Common myeloid progenitor, CD34-positive (primary cell): ENCODE measurements around the gene RPL37A.
"Not testable (repeated sequence)": the region's sequence is repeated elsewhere in the genome, so short reads cannot be mapped to it uniquely, and the experiment has no call there.

Experiments used
- CTCF ChIA-PET: fragments of 350-600 bp; sonication (Branson Sonifier 250); formaldehyde crosslinking; loops from one replicate; lab custom pipeline; 2021; ENCODE audit warnings: antibody characterized with exemption; lab: Charles Lee
- POLR2A ChIA-PET: fragments of 350-600 bp; sonication (Branson Sonifier 250); formaldehyde crosslinking; loops from one replicate; lab custom pipeline; 2021; ENCODE audit warnings: antibody characterized with exemption; lab: Charles Lee
- DNase-seq, 3 donors: peaks; one replicate each; pipeline versions ENCODE4 v3.0.0 to v3.0.0-alpha.2; 2013
- H3K27ac ChIP-seq, 2 experiments: 1 replicate in 1 of 2; 2 replicates in 1 of 2; pipeline ENCODE4 v1.7.0; 2013; ENCODE audit warnings: inconsistent platforms in 2 of 2, low read length in 2 of 2, mild to moderate bottlenecking in 2 of 2, low read depth in 1 of 2, moderate library complexity in 1 of 2; ENCODE audit not compliant: severe bottlenecking in 2 of 2, insufficient read depth in 1 of 2, poor library complexity in 1 of 2
- H3K27me3 ChIP-seq, 5 experiments: replicated peaks in 2 of 5; 1 replicate in 3 of 5; 2 replicates in 2 of 5; pipeline versions ENCODE4 v1.6.1 to v1.7.0; 2013; ENCODE audit warnings: low read length in 4 of 5, mild to moderate bottlenecking in 2 of 5, moderate library complexity in 2 of 5, inconsistent platforms in 1 of 5; ENCODE audit not compliant: insufficient read depth in 5 of 5, control insufficient read depth in 4 of 5
- H3K36me3 ChIP-seq, 4 experiments: 1 replicate in 2 of 4; 2 replicates in 2 of 4; pipeline versions ENCODE4 v1.6.1 to v1.7.0; 2013; ENCODE audit warnings: low read length in 3 of 4, control low read depth in 1 of 4, mild to moderate bottlenecking in 1 of 4; ENCODE audit not compliant: control insufficient read depth in 4 of 4, insufficient read depth in 4 of 4
- H3K4me1 ChIP-seq, 4 experiments: 1 replicate in 3 of 4; 2 replicates in 1 of 4; pipeline versions ENCODE4 v1.6.1 to v1.7.1; 2013; ENCODE audit warnings: low read length in 3 of 4, mild to moderate bottlenecking in 3 of 4, control low read depth in 1 of 4, inconsistent platforms in 1 of 4, moderate library complexity in 1 of 4; ENCODE audit not compliant: control insufficient read depth in 4 of 4, insufficient read depth in 4 of 4; ENCODE audit errors: control extremely low read depth in 1 of 4
- H3K4me3 ChIP-seq, 7 experiments: 1 replicate in 4 of 7; 2 replicates in 3 of 7; pipeline versions ENCODE4 v1.5.1 to v1.7.0; 2013; ENCODE audit warnings: mild to moderate bottlenecking in 7 of 7, low read length in 6 of 7, moderate library complexity in 6 of 7, inconsistent platforms in 2 of 7, low read depth in 2 of 7, control low read depth in 1 of 7; ENCODE audit not compliant: insufficient read depth in 4 of 7, control insufficient read depth in 1 of 7; ENCODE audit errors: extremely low read depth in 1 of 7
- H3K9me3 ChIP-seq, 5 experiments: 1 replicate in 4 of 5; 2 replicates in 1 of 5; pipeline versions ENCODE4 v1.6.1 to v1.7.1; 2013; ENCODE audit warnings: low read length in 4 of 5, mild to moderate bottlenecking in 2 of 5, inconsistent platforms in 1 of 5, low read depth in 1 of 5, moderate library complexity in 1 of 5; ENCODE audit not compliant: control insufficient read depth in 4 of 5, insufficient read depth in 2 of 5; ENCODE audit errors: control extremely low read depth in 1 of 5
- WGBS: methylation state at CpG from one replicate; pipeline ENCODE4 v1.1.5; 2013; ENCODE audit not compliant: insufficient coverage; 5-methylcytosine and 5-hydroxymethylcytosine counted together

The RPL37A gene

GRCh38 chr2:216507220-216508160 lies 8.8 kb downstream of the RPL37A start:
- Histone ChIP-seq H3K9me3 (no peaks in the 10 kb centered on the region), H3K27ac (no peak overlapping the region), H3K4me1 (peaks cover 0 to 4% (median 0%) of the 10 kb centered on the region in 4 experiments), H3K36me3 (peaks cover 17 to 50% (median 26%) of the 10 kb centered on the region in 4 experiments), H3K4me3 (no peak overlapping the region), H3K27me3 (no peaks in the 10 kb centered on the region)
- POLR2A ChIA-PET = no interaction called here
- DNase-seq = no peak
- CTCF ChIA-PET = interaction anchor here (0.7 to 2.1 kb wide), 9 partner anchors 9 to 160 kb away, joined by 3 to 9 read pairs (median 3); no protein-coding TSS in a partner anchor
- 100% methylated on average over 2 of the region's 5 CpGs for WGBS

- H3K36me3 ChIP-seq = peaks cover 11 to 42% (median 20%) of the 10 kb centered on the region in 4 experiments
- no peak overlapping the region for H3K4me3 ChIP-seq
- H3K27me3 ChIP-seq = no peaks in the 10 kb centered on the region
- POLR2A ChIA-PET = no interaction called here
- CTCF ChIA-PET = interaction anchor here (0.7 to 1.2 kb wide), 6 partner anchors 10 to 157 kb away, joined by 3 to 7 read pairs (median 3); no protein-coding TSS in a partner anchor
- H3K4me1 ChIP-seq = peaks cover 0 to 1% (median 0%) of the 10 kb centered on the region in 4 experiments
- no CpG with 5 or more reads among the region's 1 CpG for WGBS
- no peak overlapping the region for H3K27ac ChIP-seq
- no peak for DNase-seq
- no peaks in the 10 kb centered on the region for H3K9me3 ChIP-seq
Observed at GRCh38 chr2:216508229-216508628, 9.6 kb downstream of the RPL37A start.

- POLR2A ChIA-PET = interaction anchor here (0.9 kb wide), 1 partner anchor 18 kb away, joined by 3 read pairs; the partner anchor contains the start of gene RPL37A
Observed at GRCh38 chr2:216516730-216517350, 18.2 kb downstream of the RPL37A start.

GRCh38 chr2:216517447-216518225 lies 19.0 kb downstream of the RPL37A start:
- CTCF ChIA-PET = interaction anchor here (0.7 to 15.8 kb wide), 18 partner anchors 9 to 408 kb away, joined by 3 to 433 read pairs (median 4); no protein-coding TSS in a partner anchor
- 100% methylated on average over 3 of the region's 4 CpGs for WGBS
- POLR2A ChIA-PET = no interaction called here
- Histone ChIP-seq H3K4me3 (no peak overlapping the region), H3K27ac (no peak overlapping the region), H3K27me3 (no peaks in the 10 kb centered on the region), H3K9me3 (no peaks in the 10 kb centered on the region), H3K4me1 (no peaks in the 10 kb centered on the region), H3K36me3 (no peaks in the 10 kb centered on the region)
- no peak for DNase-seq

More at GRCh38 chr2:216516730-216517350, 18.2 kb downstream of the RPL37A start:
- Histone ChIP-seq H3K27ac (no peak overlapping the region), H3K4me1 (no peaks in the 10 kb centered on the region), H3K27me3 (no peaks in the 10 kb centered on the region), H3K4me3 (no peak overlapping the region), H3K36me3 (no peaks in the 10 kb centered on the region), H3K9me3 (no peaks in the 10 kb centered on the region)
- DNase-seq = peak; percentile 44 to 67 (median 64)
- WGBS = 100% methylated on average over 1 of the region's 2 CpGs
- CTCF ChIA-PET = interaction anchor here (0.6 to 15.8 kb wide), 18 partner anchors 8 to 407 kb away, joined by 3 to 433 read pairs (median 4); no protein-coding TSS in a partner anchor

- ChIA-PET POLR2A (interaction anchor here (0.8 kb wide), 1 partner anchor 147 kb away, joined by 3 read pairs; no protein-coding TSS in a partner anchor), CTCF (interaction anchor here (0.6 to 15.8 kb wide), 21 partner anchors 8 to 1214 kb away, joined by 3 to 433 read pairs (median 4); no protein-coding TSS in a partner anchor)
- H3K27ac ChIP-seq, DNase-seq, H3K4me3 ChIP-seq, H3K36me3 ChIP-seq, H3K4me1 ChIP-seq, H3K9me3 ChIP-seq, H3K27me3 ChIP-seq: not testable (repeated sequence)
- WGBS = 93% methylated on average over 5 of the region's 9 CpGs
Observed at GRCh38 chr2:216518566-216519119, 20.0 kb downstream of the RPL37A start.

GRCh38 chr2:216519154-216519762 lies 20.6 kb downstream of the RPL37A start:
- POLR2A ChIA-PET = interaction anchor here (0.8 kb wide), 1 partner anchor 146 kb away, joined by 3 read pairs; no protein-coding TSS in a partner anchor
- no peaks in the 10 kb centered on the region for H3K27me3 ChIP-seq
- peak; percentile 74 to 88 (median 80) for DNase-seq
- no peaks in the 10 kb centered on the region for H3K36me3 ChIP-seq
- H3K9me3 ChIP-seq = peaks cover 0 to 3% (median 0%) of the 10 kb centered on the region in 5 experiments
- CTCF ChIA-PET = interaction anchor here (0.6 to 15.8 kb wide), 22 partner anchors 9 to 1214 kb away, joined by 3 to 433 read pairs (median 4); no protein-coding TSS in a partner anchor
- no peaks in the 10 kb centered on the region for H3K4me1 ChIP-seq
- WGBS = 100% methylated on average over 1 of the region's 3 CpGs
- no peak overlapping the region for H3K27ac ChIP-seq
- H3K4me3 ChIP-seq = no peak overlapping the region
